Measurements from ENCODE around the gene CDK6. TPM values are rescaled to one million over a fixed set of nuclear protein-coding genes. Genes with fewer than 3 reads are reported as not detected.

Gene CDK6
- total and polyA plus RNA-seq, 4 donors = 3.3 to 35.0 (median 12.0) TPM

DNA sequence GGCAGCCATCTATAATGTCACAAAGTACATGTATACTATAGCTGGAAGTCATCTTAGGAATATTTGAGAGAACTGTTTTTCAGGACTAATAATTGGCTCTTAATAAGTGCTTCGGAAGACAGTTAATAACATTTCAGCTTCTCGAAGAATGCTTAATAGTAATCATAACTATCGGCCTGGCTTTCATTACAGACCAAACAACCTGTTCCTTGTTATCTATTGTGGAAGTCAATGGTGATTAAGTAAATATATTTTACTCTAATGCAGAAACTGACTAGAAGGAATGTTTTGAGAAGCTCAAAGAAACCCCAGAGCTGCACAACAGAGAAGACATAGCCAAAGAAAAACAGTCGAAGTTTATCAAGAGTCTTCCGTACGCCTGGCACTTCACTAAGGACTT lies 139.4 kb downstream of the CDK6 start:
- no peak overlapping the region for H3K4me3 ChIP-seq (ENCODE audit: low read depth in 1 of 3, low read length in 3 of 3)
- no peaks in the 10 kb centered on the region for H3K9me3 ChIP-seq (ENCODE audit: control insufficient read depth in 4 of 4, low read length in 3 of 4)
- H3K27me3 ChIP-seq (ENCODE audit: control insufficient read depth in 4 of 4, insufficient read depth in 4 of 4, low read length in 3 of 4) = no peaks in the 10 kb centered on the region
- no peak overlapping the region for H3K9ac ChIP-seq (ENCODE audit: low read depth in 1 of 2, low read length in 2 of 2)
- H3K4me1 ChIP-seq (ENCODE audit: control insufficient read depth in 4 of 4, insufficient read depth in 4 of 4, low read length in 3 of 4) = peaks cover 0 to 37% (median 25%) of the 10 kb centered on the region in 4 donors
- TF ChIP-seq, protein P1, sequence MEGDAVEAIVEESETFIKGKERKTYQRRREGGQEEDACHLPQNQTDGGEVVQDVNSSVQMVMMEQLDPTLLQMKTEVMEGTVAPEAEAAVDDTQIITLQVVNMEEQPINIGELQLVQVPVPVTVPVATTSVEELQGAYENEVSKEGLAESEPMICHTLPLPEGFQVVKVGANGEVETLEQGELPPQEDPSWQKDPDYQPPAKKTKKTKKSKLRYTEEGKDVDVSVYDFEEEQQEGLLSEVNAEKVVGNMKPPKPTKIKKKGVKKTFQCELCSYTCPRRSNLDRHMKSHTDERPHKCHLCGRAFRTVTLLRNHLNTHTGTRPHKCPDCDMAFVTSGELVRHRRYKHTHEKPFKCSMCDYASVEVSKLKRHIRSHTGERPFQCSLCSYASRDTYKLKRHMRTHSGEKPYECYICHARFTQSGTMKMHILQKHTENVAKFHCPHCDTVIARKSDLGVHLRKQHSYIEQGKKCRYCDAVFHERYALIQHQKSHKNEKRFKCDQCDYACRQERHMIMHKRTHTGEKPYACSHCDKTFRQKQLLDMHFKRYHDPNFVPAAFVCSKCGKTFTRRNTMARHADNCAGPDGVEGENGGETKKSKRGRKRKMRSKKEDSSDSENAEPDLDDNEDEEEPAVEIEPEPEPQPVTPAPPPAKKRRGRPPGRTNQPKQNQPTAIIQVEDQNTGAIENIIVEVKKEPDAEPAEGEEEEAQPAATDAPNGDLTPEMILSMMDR (IDR thresholded peaks at IDR 0.05; ENCODE audit: low read depth, low read length, missing input control) = no peak
- TF ChIP-seq RAD21 (IDR thresholded peaks at IDR 0.05) = no peak
- TF ChIP-seq JUND (IDR thresholded peaks at IDR 0.05) = no peak
- no peak for TF ChIP-seq HNF4G (IDR thresholded peaks at IDR 0.05)
- TF ChIP-seq FOXA1 (IDR thresholded peaks at IDR 0.05) = no peak
- TF ChIP-seq RXRA (IDR thresholded peaks at IDR 0.05) = no peak
- TF ChIP-seq, protein P2, sequence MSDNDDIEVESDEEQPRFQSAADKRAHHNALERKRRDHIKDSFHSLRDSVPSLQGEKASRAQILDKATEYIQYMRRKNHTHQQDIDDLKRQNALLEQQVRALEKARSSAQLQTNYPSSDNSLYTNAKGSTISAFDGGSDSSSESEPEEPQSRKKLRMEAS (IDR thresholded peaks at IDR 0.05) = no peak
- no peak for TF ChIP-seq SP1 (IDR thresholded peaks at IDR 0.05)
- TF ChIP-seq GABPA (IDR thresholded peaks at IDR 0.05 in 1 of 2, conservative IDR thresholded peaks at IDR 0.05 in 1 of 2) = no peak
- TF ChIP-seq, protein P3, sequence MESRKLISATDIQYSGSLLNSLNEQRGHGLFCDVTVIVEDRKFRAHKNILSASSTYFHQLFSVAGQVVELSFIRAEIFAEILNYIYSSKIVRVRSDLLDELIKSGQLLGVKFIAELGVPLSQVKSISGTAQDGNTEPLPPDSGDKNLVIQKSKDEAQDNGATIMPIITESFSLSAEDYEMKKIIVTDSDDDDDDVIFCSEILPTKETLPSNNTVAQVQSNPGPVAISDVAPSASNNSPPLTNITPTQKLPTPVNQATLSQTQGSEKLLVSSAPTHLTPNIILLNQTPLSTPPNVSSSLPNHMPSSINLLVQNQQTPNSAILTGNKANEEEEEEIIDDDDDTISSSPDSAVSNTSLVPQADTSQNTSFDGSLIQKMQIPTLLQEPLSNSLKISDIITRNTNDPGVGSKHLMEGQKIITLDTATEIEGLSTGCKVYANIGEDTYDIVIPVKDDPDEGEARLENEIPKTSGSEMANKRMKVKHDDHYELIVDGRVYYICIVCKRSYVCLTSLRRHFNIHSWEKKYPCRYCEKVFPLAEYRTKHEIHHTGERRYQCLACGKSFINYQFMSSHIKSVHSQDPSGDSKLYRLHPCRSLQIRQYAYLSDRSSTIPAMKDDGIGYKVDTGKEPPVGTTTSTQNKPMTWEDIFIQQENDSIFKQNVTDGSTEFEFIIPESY (IDR thresholded peaks at IDR 0.05) = no peak
- TF ChIP-seq HNF4A (conservative IDR thresholded peaks at IDR 0.05) = no peak
- no peak for TF ChIP-seq NR2F2 (IDR thresholded peaks at IDR 0.05)
- TF ChIP-seq, protein P4, sequence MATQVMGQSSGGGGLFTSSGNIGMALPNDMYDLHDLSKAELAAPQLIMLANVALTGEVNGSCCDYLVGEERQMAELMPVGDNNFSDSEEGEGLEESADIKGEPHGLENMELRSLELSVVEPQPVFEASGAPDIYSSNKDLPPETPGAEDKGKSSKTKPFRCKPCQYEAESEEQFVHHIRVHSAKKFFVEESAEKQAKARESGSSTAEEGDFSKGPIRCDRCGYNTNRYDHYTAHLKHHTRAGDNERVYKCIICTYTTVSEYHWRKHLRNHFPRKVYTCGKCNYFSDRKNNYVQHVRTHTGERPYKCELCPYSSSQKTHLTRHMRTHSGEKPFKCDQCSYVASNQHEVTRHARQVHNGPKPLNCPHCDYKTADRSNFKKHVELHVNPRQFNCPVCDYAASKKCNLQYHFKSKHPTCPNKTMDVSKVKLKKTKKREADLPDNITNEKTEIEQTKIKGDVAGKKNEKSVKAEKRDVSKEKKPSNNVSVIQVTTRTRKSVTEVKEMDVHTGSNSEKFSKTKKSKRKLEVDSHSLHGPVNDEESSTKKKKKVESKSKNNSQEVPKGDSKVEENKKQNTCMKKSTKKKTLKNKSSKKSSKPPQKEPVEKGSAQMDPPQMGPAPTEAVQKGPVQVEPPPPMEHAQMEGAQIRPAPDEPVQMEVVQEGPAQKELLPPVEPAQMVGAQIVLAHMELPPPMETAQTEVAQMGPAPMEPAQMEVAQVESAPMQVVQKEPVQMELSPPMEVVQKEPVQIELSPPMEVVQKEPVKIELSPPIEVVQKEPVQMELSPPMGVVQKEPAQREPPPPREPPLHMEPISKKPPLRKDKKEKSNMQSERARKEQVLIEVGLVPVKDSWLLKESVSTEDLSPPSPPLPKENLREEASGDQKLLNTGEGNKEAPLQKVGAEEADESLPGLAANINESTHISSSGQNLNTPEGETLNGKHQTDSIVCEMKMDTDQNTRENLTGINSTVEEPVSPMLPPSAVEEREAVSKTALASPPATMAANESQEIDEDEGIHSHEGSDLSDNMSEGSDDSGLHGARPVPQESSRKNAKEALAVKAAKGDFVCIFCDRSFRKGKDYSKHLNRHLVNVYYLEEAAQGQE (IDR thresholded peaks at IDR 0.05) = no peak
- TF ChIP-seq, protein P5, sequence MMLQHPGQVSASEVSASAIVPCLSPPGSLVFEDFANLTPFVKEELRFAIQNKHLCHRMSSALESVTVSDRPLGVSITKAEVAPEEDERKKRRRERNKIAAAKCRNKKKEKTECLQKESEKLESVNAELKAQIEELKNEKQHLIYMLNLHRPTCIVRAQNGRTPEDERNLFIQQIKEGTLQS (IDR thresholded peaks at IDR 0.05) = no peak
- TF ChIP-seq EGR1 (IDR thresholded peaks at IDR 0.05; ENCODE audit: low read depth in 2 of 2) = no peak
- no peak for TF ChIP-seq TAF1 (conservative IDR thresholded peaks at IDR 0.05)
- TF ChIP-seq FOXA2 (IDR thresholded peaks at IDR 0.05) = no peak
- TF ChIP-seq YY1 (IDR thresholded peaks at IDR 0.05) = no peak
- H3K36me3 ChIP-seq (ENCODE audit: control insufficient read depth in 4 of 4, insufficient read depth in 3 of 4, low read depth in 1 of 4, low read length in 3 of 4) = no peaks in the 10 kb centered on the region
- no peak for DNase-seq (ENCODE audit: low spot score)
- WGBS = 78% methylated on average over 6 of the region's 6 CpGs
- H3K27ac ChIP-seq (ENCODE audit: low read depth in 1 of 2, low read length in 2 of 2) = no peak overlapping the region

All from liver (tissue), 9 donors.